SKM-1 (cell line): ENCODE measurements around the gene UTP15.

Source experiments
- DNase-seq: peaks from one replicate; lab custom pipeline; 2025; ENCODE audit not compliant: unreplicated experiment; lab: John Stamatoyannopoulos, UW

Gene UTP15

GRCh38 chr5:73565139-73565968, at the start of gene UTP15, which contains the start of gene ANKRA2:
Gene UTP15, plus strand, starts transcription at chr5:73565743. Its CDS starts 1,602 bp downstream, at chr5:73567345.
Gene ANKRA2, minus strand, starts transcription at chr5:73565639. Its CDS starts 2,758 bp downstream, at chr5:73562881.
- DNase-seq = peak; percentile 78

- DNase-seq = peak; percentile 61
Observed at GRCh38 chr5:73519531-73520283, 45.8 kb upstream of the UTP15 start.

GRCh38 chr5:73522989-73523388, 42.6 kb upstream of the UTP15 start:
- DNase-seq = no peak

GRCh38 chr5:73523861-73524260, 41.7 kb upstream of the UTP15 start:
- DNase-seq = no peak

- no peak for DNase-seq
Observed at GRCh38 chr5:73525606-73526203, 39.8 kb upstream of the UTP15 start.

GRCh38 chr5:73528248-73528647, 37.3 kb upstream of the UTP15 start:
- no peak for DNase-seq

- DNase-seq = no peak
Observed at GRCh38 chr5:73529081-73529480, 36.5 kb upstream of the UTP15 start.

GRCh38 chr5:73531356-73531755, 34.2 kb upstream of the UTP15 start:
- no peak for DNase-seq

- DNase-seq = no peak
Observed at GRCh38 chr5:73532195-73532594, 33.3 kb upstream of the UTP15 start.

GRCh38 chr5:73534011-73534644, 31.4 kb upstream of the UTP15 start:
- DNase-seq = no peak

GRCh38 chr5:73534971-73535370, 30.6 kb upstream of the UTP15 start:
- no peak for DNase-seq

GRCh38 chr5:73539730-73540129, 25.8 kb upstream of the UTP15 start:
- no peak for DNase-seq

GRCh38 chr5:73540192-73540591, 25.4 kb upstream of the UTP15 start:
- DNase-seq = no peak

- no peak for DNase-seq
Observed at GRCh38 chr5:73542020-73542419, 23.5 kb upstream of the UTP15 start.

- no peak for DNase-seq
Observed at GRCh38 chr5:73544429-73545402, 20.8 kb upstream of the UTP15 start.

- DNase-seq = no peak
Observed at GRCh38 chr5:73545403-73545779, 20.2 kb upstream of the UTP15 start.

GRCh38 chr5:73550016-73550415, 15.5 kb upstream of the UTP15 start:
- DNase-seq = no peak

GRCh38 chr5:73552642-73553041, 12.9 kb upstream of the UTP15 start:
- DNase-seq = no peak

GRCh38 chr5:73558950-73559349, 6.6 kb upstream of the UTP15 start:
- no peak for DNase-seq

GRCh38 chr5:73564018-73564417, 1.5 kb upstream of the UTP15 start:
- no peak for DNase-seq
